ENCODE data around the gene RPS6KA1. TPM values are rescaled to one million over a fixed set of nuclear protein-coding genes. Genes with fewer than 3 reads are reported as not detected.

The RPS6KA1 gene
- total RNA-seq, result 10 to 100 TPM in 2 of 9 donors, 1 to 10 TPM in 7; 1.1 to 24.4 (median 3.8) TPM
- polyA plus RNA-seq, result 1 to 10 TPM; 1.6 to 3.5 TPM
- long read RNA-seq, donor 1, partial matches to known transcripts, result 0 of 7 reads
- long read RNA-seq, donor 1, other reads (novel, unspliced or antisense), result 2 of 7 reads
- long read RNA-seq, donor 2, partial matches to known transcripts, result 1 of 3 reads
- long read RNA-seq, donor 2, other reads (novel, unspliced or antisense), result 0 of 3 reads
- long read RNA-seq, donor 3, transcript RPS6KA1-204 (22 exons, 3,186 nt), result major isoform, 7 of 10 reads
- long read RNA-seq, donor 3, partial matches to known transcripts, result 2 of 10 reads
- long read RNA-seq, donor 3, other reads (novel, unspliced or antisense), result 0 of 10 reads

GRCh38 chr1:26529655-26530409, at the start of gene RPS6KA1:
TSS of gene RPS6KA1 (plus strand) at chr1:26529761. CDS start at chr1:26529921, 160 bp downstream.
- WGBS, 4 donors, result 1 to 7% (median 4%) methylated on average over 7 to 86 of the region's 86 CpGs
- Histone ChIP-seq H3K9me3 (no peaks in the 10 kb centered on the region), H3K27me3 (peaks cover 0 to 4% (median 0%) of the 10 kb centered on the region in 9 donors), H3K4me3 (peak within 1 kb of the TSS; percentile 48 to 93 (median 68)), H3K27ac (peak within 1 kb of the TSS in 3 of 12 donors; percentile 27 to 61 (median 39)), H3K36me3 (no peaks in the 10 kb centered on the region), H3K4me1 (peaks cover 0 to 23% (median 5%) of the 10 kb centered on the region in 12 donors)
- DNase-seq (peak; percentile 51 to 81 (median 64)), ATAC-seq (peak in 3 of 4 donors; percentile 78 to 87 (median 78))
- intact Hi-C loops (cut with DNase I), result loop anchor here in 1 of 10 donors (2.0 kb wide), 1 partner anchor 29 kb away; no protein-coding TSS in a partner anchor
- peak in 1 of 2 donors; percentile 27 for TF ChIP-seq POLR2A (IDR thresholded peaks at IDR 0.05)
- no peak for TF ChIP-seq CTCF (IDR thresholded peaks at IDR 0.05)

GRCh38 chr1:26482921-26483320, 46.6 kb upstream of the RPS6KA1 start:
- Histone ChIP-seq H3K9me3 (no peaks in the 10 kb centered on the region), H3K4me3 (no peak overlapping the region), H3K27me3 (no peaks in the 10 kb centered on the region), H3K4me1 (no peaks in the 10 kb centered on the region), H3K36me3 (peaks cover 0 to 27% (median 15%) of the 10 kb centered on the region in 9 donors), H3K27ac (no peak overlapping the region)
- DNase-seq, result no peak
- no peak for TF ChIP-seq CTCF (IDR thresholded peaks at IDR 0.05)
- no peak for TF ChIP-seq POLR2A (IDR thresholded peaks at IDR 0.05)
- intact Hi-C loops (cut with DNase I), result no loop called here
- WGBS, 4 donors, result 71 to 85% (median 78%) methylated on average over 2 of the region's 2 CpGs
- no peak for ATAC-seq

- H3K4me3 ChIP-seq, result no peak overlapping the region
- WGBS, 4 donors, result 71 to 93% (median 84%) methylated on average over 2 of the region's 2 CpGs
- H3K9me3 ChIP-seq, result no peaks in the 10 kb centered on the region
- ATAC-seq (no peak), DNase-seq (no peak)
- no peaks in the 10 kb centered on the region for H3K27me3 ChIP-seq
- peaks cover 0 to 20% (median 10%) of the 10 kb centered on the region in 9 donors for H3K36me3 ChIP-seq
- no peak for TF ChIP-seq CTCF (IDR thresholded peaks at IDR 0.05)
- no peak for TF ChIP-seq POLR2A (IDR thresholded peaks at IDR 0.05)
- H3K4me1 ChIP-seq, result no peaks in the 10 kb centered on the region
- intact Hi-C loops (cut with DNase I), result no loop called here
- H3K27ac ChIP-seq, result no peak overlapping the region
Observed at GRCh38 chr1:26483980-26484379, 45.6 kb upstream of the RPS6KA1 start.

GRCh38 chr1:26490155-26490554, 39.4 kb upstream of the RPS6KA1 start:
- Histone ChIP-seq H3K27me3 (no peaks in the 10 kb centered on the region), H3K4me3 (no peak overlapping the region), H3K9me3 (no peaks in the 10 kb centered on the region), H3K27ac (no peak overlapping the region), H3K4me1 (no peaks in the 10 kb centered on the region), H3K36me3 (no peaks in the 10 kb centered on the region)
- intact Hi-C loops (cut with DNase I), result loop anchor here in 1 of 10 donors (10.0 kb wide), 1 partner anchor 385 kb away; no protein-coding TSS in a partner anchor
- WGBS, 4 donors, result 90 to 97% (median 93%) methylated on average over 4 of the region's 4 CpGs
- TF ChIP-seq CTCF (IDR thresholded peaks at IDR 0.05) (no peak), POLR2A (IDR thresholded peaks at IDR 0.05) (no peak)
- no peak for ATAC-seq
- no peak for DNase-seq
